Measurements from ENCODE around the gene CAST. TPM values are rescaled to one million over a fixed set of nuclear protein-coding genes. Genes with fewer than 3 reads are reported as not detected.
A peak's percentile ranks its signal among the peaks of the same experiment; 100 is the strongest.

The CAST gene
- total RNA-seq, 1 donor from 2014 or later, result 135 TPM

DNA sequence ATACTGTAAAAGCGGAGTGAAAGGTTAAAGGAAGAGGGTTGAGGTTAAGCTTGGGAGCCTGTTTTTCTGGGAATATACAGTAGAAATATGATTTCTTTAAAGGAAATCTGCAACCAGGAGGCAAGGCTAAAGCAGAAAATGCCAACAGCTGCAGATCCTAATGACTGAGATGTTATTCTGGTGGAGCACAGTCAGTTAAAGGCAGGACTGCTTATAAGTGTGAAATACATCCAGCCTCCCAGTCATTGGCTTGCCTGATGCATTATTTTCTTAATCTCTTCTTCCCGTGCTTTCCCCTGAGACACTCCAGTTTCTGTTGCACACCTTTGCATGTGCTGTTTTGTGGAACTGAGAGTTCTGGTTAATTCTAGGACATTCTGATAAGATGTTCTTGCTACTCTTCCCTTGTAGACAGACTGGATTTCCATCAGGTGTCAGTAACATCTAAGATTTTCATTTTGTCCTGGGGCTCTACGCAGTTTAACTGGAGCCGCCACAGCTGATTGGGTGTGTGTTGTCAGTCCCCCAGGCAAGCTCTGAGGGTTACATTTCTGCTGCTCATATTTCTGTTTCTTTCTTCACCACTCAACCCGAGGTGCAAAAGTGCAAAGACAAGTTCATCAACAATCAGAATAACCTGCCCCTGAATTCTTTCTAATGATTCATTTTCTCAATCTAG, 44.4 kb downstream of the CAST start:
- TF ChIP-seq, protein P1, sequence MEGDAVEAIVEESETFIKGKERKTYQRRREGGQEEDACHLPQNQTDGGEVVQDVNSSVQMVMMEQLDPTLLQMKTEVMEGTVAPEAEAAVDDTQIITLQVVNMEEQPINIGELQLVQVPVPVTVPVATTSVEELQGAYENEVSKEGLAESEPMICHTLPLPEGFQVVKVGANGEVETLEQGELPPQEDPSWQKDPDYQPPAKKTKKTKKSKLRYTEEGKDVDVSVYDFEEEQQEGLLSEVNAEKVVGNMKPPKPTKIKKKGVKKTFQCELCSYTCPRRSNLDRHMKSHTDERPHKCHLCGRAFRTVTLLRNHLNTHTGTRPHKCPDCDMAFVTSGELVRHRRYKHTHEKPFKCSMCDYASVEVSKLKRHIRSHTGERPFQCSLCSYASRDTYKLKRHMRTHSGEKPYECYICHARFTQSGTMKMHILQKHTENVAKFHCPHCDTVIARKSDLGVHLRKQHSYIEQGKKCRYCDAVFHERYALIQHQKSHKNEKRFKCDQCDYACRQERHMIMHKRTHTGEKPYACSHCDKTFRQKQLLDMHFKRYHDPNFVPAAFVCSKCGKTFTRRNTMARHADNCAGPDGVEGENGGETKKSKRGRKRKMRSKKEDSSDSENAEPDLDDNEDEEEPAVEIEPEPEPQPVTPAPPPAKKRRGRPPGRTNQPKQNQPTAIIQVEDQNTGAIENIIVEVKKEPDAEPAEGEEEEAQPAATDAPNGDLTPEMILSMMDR (conservative IDR thresholded peaks at IDR 0.05; ENCODE audit: low read depth, low read length), result no peak
- H3K4me3 ChIP-seq (ENCODE audit: low read depth, low read length), result no peak overlapping the region
- no peak for DNase-seq (ENCODE audit: low read depth)

DNA sequence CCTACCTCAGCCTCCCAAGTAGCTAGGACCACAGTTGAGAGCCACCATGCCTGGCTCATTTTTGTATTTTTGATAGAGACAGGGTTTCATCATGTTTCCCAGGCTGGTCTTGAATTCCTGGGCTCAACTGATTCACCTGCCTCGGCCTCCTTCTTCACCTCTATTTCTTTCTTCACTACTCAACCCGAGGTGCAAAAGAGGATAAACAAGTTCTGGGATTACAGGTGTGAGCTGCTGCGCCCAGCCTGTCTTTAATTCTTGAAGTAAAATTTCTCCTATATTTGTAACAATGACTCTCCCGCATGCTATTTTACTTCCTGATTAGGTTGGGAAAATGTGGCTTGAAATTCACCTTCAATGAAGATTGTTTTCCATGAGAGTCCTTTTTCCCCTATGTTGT, 46.4 kb downstream of the CAST start:
- H3K4me3 ChIP-seq (ENCODE audit: low read depth, low read length), result no peak overlapping the region
- TF ChIP-seq, protein P1 (conservative IDR thresholded peaks at IDR 0.05; ENCODE audit: low read depth, low read length), result no peak
- DNase-seq (ENCODE audit: low read depth), result no peak

DNA sequence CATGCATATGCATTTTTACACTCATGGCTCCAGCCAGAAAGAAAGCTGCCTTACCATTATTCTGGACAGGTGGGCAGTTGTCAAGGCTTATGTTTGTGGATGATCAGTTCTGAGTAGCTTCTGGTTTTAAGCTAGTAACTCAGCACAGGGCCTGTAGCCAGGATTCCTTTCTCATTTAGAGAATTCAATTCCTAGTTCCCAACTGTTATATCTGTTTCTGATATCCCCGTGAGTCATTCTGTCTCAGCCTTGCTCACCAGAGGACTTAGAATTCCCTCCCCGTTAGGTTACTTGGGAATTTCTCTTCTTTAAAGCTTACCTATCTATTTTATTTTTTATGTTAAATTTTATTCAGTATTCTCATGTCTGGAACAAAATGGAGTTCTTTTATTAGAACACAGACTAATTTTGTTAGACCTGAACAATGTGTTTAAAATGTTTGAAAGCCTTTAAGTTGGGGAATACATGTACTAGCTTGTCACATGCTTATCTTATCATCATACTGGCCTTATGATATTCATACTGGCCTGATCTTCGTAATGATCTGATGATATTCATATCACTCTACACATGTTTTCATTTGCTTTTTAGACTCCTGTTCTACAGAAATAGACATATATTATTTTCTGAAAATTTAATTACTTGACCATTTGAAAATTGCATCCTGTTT, 47.1 kb downstream of the CAST start:
- TF ChIP-seq, protein P1 (conservative IDR thresholded peaks at IDR 0.05; ENCODE audit: low read depth, low read length), result no peak
- no peak overlapping the region for H3K4me3 ChIP-seq (ENCODE audit: low read depth, low read length)
- no peak for DNase-seq (ENCODE audit: low read depth)

DNA sequence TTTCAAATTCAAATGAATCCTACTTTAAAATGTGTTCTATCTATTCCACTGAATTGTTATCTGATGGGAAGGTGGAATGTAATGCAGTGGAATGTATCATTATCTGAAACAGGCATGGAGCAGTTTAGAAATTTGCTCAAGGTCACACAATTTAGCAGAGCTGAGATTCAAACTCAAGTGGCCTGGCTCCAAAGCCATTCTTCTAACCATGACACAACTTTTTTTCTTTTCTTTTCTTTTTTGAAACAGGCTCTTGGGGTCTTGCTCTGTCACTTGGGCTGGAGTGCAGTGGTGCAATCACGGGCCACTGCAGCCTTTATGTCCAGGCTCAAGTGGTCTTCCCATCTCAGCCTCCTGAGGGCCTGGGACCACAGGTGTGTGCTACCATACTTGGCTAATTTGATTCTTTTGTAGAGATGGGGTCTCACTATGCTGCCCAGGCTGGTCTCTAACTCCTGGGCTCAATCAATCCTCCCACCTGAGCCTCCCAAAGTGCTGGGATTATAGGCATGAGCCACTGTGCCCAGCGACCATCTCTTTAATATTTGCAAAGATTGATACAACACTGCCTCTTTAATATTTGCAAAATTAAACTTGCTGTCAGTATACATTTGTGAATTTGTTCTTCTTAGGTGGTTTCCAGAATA, 50.0 kb downstream of the CAST start:
- TF ChIP-seq, protein P1 (conservative IDR thresholded peaks at IDR 0.05; ENCODE audit: low read depth, low read length), result no peak
- no peak for DNase-seq (ENCODE audit: low read depth)
- no peak overlapping the region for H3K4me3 ChIP-seq (ENCODE audit: low read depth, low read length)

DNA sequence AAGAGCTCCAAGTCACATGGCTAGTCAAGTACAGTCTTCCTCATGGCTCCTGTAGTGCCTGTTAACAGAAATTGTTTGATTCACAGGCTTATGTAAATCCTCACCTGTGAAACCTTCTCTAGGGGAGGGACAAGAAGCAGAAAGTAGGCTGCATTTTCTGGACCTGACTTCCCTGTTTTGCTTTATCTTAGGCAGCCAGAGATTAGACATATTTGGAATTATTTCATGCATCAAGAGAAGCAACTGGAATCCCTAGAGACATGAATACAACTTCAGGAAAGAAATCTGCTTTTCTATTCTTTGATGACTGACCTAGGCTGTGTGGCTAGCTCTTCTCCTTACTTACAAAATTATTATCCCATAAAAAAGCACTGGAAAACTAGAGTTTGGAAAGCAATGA, 52.3 kb downstream of the CAST start:
- DNase-seq (ENCODE audit: low read depth), result no peak
- H3K4me3 ChIP-seq (ENCODE audit: low read depth, low read length), result no peak overlapping the region
- TF ChIP-seq, protein P1 (conservative IDR thresholded peaks at IDR 0.05; ENCODE audit: low read depth, low read length), result no peak

DNA sequence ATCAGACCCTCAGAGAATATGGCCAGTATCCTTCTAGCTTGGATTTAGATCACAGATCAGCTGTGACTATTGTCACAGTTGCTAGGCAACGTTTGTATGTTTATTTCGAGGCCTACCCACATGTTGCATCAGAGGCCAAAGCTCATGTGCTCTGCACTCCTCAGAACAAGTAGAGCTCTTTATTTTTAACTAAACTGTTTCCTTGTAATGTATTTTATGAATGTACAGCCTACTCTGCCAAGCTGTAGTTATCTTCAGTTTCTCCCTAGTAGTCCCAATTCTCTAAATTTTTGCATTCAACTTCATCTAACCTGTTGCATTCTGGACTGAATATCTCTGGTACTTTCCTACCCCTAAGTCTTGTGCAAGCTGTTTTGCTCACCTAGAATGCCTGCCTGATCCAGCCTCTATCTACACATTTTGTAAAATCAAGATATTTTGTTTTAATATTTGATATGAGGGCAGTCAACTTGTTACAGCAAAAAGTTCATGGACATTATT, 52.8 kb downstream of the CAST start:
- TF ChIP-seq, protein P1 (conservative IDR thresholded peaks at IDR 0.05; ENCODE audit: low read depth, low read length), result no peak
- peak; percentile 92 for DNase-seq (ENCODE audit: low read depth)
- H3K4me3 ChIP-seq (ENCODE audit: low read depth, low read length), result no peak overlapping the region
